Activated T-cell treated with anti-CD3 and anti-CD28 coated beads, Interleukin-2, amount 50 U/mL, for 72 hours (primary cell): Measurements from ENCODE around the gene TMEM225B. TPM values are rescaled to one million over a fixed set of nuclear protein-coding genes. Genes with fewer than 3 reads are reported as not detected.
"Not testable (repeated sequence)": the region's sequence is repeated elsewhere in the genome, so short reads cannot be mapped to it uniquely, and the experiment has no call there.

Source experiments
- ATAC-seq, 2 donors: fragments of 150-1000 bp; cut with Tn5 transposase; replicated peaks in 1 of 2; 2 replicates each; pipeline ENCODE4 v1.10.0; 2021; ENCODE audit warnings: moderate library complexity in 2 of 2, mild to moderate bottlenecking in 1 of 2
- DNase-seq, 2 donors: peaks; one replicate each; pipeline ENCODE4 v3.0.0; 2021 to 2022; ENCODE audit warnings: mixed read lengths in 1 of 2
- H3K27ac Mint-ChIP-seq: one replicate; pipeline ENCODE4 v1.8.0; 2022; ENCODE audit warnings: mild to moderate bottlenecking, moderate library complexity, mixed read lengths
- H3K27me3 Mint-ChIP-seq: one replicate; pipeline ENCODE4 v1.8.0; 2022; ENCODE audit warnings: low read depth, mixed read lengths
- H3K36me3 Mint-ChIP-seq, 2 donors: one replicate each; pipeline ENCODE4 v1.8.0; 2022; ENCODE audit warnings: mixed read lengths in 2 of 2, mild to moderate bottlenecking in 1 of 2; ENCODE audit not compliant: insufficient read depth in 2 of 2
- H3K4me1 Mint-ChIP-seq: one replicate; pipeline ENCODE4 v1.8.0; 2022; ENCODE audit warnings: low read depth, mixed read lengths
- H3K4me3 Mint-ChIP-seq, 2 donors: one replicate each; pipeline ENCODE4 v1.8.0; 2022; ENCODE audit warnings: mild to moderate bottlenecking in 2 of 2, mixed read lengths in 2 of 2, moderate library complexity in 2 of 2
- H3K9me3 Mint-ChIP-seq, 2 donors: one replicate each; pipeline ENCODE4 v1.8.0; 2022; ENCODE audit warnings: mixed read lengths in 2 of 2
- total RNA-seq, 2 donors: library from RNA; stranded (reverse); gene quantifications; one replicate each; pipeline ENCODE4 v1.2.3, GENCODE V29; 2022

TMEM225B gene
- total RNA-seq, result 1 to 10 TPM; 2.5 to 4.3 TPM

GRCh38 chr7:99597762-99598501 is at the start of gene TMEM225B:
Gene TMEM225B, plus strand, starts transcription at chr7:99598267. Its CDS starts 6,122 bp downstream, at chr7:99604389.
- no peaks in the 10 kb centered on the region for H3K27me3 Mint-ChIP-seq
- DNase-seq (peak in 1 of 2 donors; percentile 13), ATAC-seq (peak; percentile 37 to 66)
- no peaks in the 10 kb centered on the region for H3K9me3 Mint-ChIP-seq
- no peak within 1 kb of the TSS for H3K27ac Mint-ChIP-seq
- H3K4me3 Mint-ChIP-seq, result no peak within 1 kb of the TSS
- no peaks in the 10 kb centered on the region for H3K4me1 Mint-ChIP-seq
- H3K36me3 Mint-ChIP-seq, result no peaks in the 10 kb centered on the region

- ATAC-seq, H3K27ac Mint-ChIP-seq, H3K4me3 Mint-ChIP-seq: not testable (repeated sequence)
Observed at GRCh38 chr7:99549545-99549944, 48.5 kb upstream of the TMEM225B start.

DNA sequence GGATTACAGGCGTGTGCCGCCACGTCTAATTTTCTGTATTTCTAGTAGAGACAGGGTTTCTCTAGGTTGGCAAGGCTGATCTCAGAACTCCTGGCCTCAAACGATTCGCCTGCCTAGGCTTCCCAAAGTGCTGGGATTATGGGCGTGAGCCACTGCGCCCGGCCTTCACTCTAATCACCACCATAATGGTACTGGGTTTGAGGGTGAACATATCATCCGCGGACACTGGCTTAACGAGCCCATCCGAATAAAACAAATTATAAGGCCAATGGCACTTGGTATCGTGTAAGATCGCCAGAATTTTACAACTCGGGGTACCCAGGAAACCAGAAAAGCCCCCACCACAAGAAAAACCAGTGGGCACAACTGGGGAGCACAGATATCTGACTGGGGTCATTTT is 46.7 kb upstream of the TMEM225B start:
- peaks cover 16 to 19% of the 10 kb centered on the region in 2 donors for H3K36me3 Mint-ChIP-seq
- H3K4me1 Mint-ChIP-seq, result peaks cover 30% of the 10 kb centered on the region
- H3K27me3 Mint-ChIP-seq, result no peaks in the 10 kb centered on the region
- peaks cover 0 to 2% of the 10 kb centered on the region in 2 donors for H3K9me3 Mint-ChIP-seq
- peak overlapping the region; percentile 67 to 93 for H3K4me3 Mint-ChIP-seq
- H3K27ac Mint-ChIP-seq, result peak overlapping the region; percentile 5
- no peak for ATAC-seq
- DNase-seq, result no peak

More at GRCh38 chr7:99549545-99549944, 48.5 kb upstream of the TMEM225B start:
- not testable (repeated sequence) for DNase-seq, H3K27me3 Mint-ChIP-seq, H3K9me3 Mint-ChIP-seq
- H3K4me1 Mint-ChIP-seq, result peaks cover 27% of the 10 kb centered on the region
- H3K36me3 Mint-ChIP-seq, result peaks cover 13 to 16% of the 10 kb centered on the region in 2 donors

GRCh38 chr7:99551767-99552463 is 46.2 kb upstream of the TMEM225B start, which contains the start of gene FAM200A:
Gene FAM200A, minus strand, starts transcription at chr7:99552114. Its CDS starts 3,707 bp downstream, at chr7:99548407.
- H3K4me3 Mint-ChIP-seq, result peak within 1 kb of the TSS; percentile 67 to 93
- H3K9me3 Mint-ChIP-seq, result peaks cover 0 to 2% of the 10 kb centered on the region in 2 donors
- peak; percentile 86 to 89 for DNase-seq
- no peaks in the 10 kb centered on the region for H3K27me3 Mint-ChIP-seq
- H3K36me3 Mint-ChIP-seq, result peaks cover 16 to 20% of the 10 kb centered on the region in 2 donors
- H3K4me1 Mint-ChIP-seq, result peaks cover 36% of the 10 kb centered on the region
- H3K27ac Mint-ChIP-seq, result peak within 1 kb of the TSS; percentile 5
- peak; percentile 99 to 100 for ATAC-seq

- peaks cover 0 to 2% of the 10 kb centered on the region in 2 donors for H3K9me3 Mint-ChIP-seq
- ATAC-seq (no peak), DNase-seq (no peak)
- peak overlapping the region in 1 of 2 donors; percentile 67 for H3K4me3 Mint-ChIP-seq
- peaks cover 44% of the 10 kb centered on the region for H3K4me1 Mint-ChIP-seq
- peaks cover 18 to 23% of the 10 kb centered on the region in 2 donors for H3K36me3 Mint-ChIP-seq
- no peaks in the 10 kb centered on the region for H3K27me3 Mint-ChIP-seq
- no peak overlapping the region for H3K27ac Mint-ChIP-seq
Observed at GRCh38 chr7:99553039-99553438, 45.0 kb upstream of the TMEM225B start.

DNA sequence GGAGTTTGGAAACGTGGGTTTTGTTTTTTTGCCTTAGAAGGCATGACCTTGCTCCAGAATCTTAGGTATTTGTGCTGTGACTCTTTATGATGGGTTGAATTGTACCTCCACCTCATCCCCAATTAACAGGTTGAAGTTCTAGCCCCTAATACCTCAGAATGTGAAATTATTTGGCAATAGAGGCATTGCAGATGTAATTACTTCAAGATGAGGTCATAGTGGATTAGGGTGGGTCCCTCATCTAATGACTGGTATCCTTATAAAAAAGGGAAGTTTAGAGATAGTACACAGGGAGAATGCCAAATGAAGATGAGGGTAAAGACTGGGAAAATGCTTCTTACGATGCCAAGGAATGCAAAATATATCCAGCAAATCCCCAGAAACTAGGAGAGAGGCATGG is 43.1 kb upstream of the TMEM225B start:
- Mint-ChIP-seq H3K4me3 (no peak overlapping the region), H3K27ac (peak overlapping the region; percentile 0), H3K4me1 (peaks cover 47% of the 10 kb centered on the region), H3K27me3 (no peaks in the 10 kb centered on the region), H3K36me3 (peaks cover 14 to 20% of the 10 kb centered on the region in 2 donors), H3K9me3 (no peaks in the 10 kb centered on the region)
- ATAC-seq, result no peak
- DNase-seq, result no peak

- Mint-ChIP-seq H3K27me3 (no peaks in the 10 kb centered on the region), H3K4me1 (peaks cover 54% of the 10 kb centered on the region), H3K27ac (peak overlapping the region; percentile 93), H3K36me3 (peaks cover 22 to 25% of the 10 kb centered on the region in 2 donors), H3K4me3 (peak overlapping the region; percentile 94 to 95), H3K9me3 (no peaks in the 10 kb centered on the region)
- no peak for DNase-seq
- no peak for ATAC-seq
Observed at GRCh38 chr7:99557196-99557607, 40.9 kb upstream of the TMEM225B start.

DNA sequence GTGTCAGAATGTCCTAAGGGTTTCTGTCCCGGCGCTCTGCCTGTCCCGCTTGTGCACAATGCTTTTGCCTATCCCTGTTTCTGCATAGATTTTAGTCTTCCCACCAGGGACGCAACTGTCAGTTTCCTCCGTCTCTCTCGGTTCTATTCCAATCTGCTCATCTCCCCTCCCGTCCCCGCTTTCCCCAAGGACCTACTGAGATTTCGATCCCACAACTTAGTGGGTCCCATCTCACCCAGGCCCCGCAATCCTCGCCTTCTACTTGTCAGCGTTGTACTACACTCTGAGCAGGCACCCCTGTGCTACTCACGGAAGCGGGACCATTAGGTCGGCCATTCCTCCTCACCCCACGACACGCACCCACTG is 40.1 kb upstream of the TMEM225B start:
- Mint-ChIP-seq H3K27ac (peak overlapping the region; percentile 93), H3K27me3 (no peaks in the 10 kb centered on the region), H3K4me3 (peak overlapping the region; percentile 94 to 95), H3K9me3 (no peaks in the 10 kb centered on the region), H3K4me1 (peaks cover 55% of the 10 kb centered on the region), H3K36me3 (peaks cover 26 to 31% of the 10 kb centered on the region in 2 donors)
- DNase-seq (no peak), ATAC-seq (peak; percentile 57 to 62)

DNA sequence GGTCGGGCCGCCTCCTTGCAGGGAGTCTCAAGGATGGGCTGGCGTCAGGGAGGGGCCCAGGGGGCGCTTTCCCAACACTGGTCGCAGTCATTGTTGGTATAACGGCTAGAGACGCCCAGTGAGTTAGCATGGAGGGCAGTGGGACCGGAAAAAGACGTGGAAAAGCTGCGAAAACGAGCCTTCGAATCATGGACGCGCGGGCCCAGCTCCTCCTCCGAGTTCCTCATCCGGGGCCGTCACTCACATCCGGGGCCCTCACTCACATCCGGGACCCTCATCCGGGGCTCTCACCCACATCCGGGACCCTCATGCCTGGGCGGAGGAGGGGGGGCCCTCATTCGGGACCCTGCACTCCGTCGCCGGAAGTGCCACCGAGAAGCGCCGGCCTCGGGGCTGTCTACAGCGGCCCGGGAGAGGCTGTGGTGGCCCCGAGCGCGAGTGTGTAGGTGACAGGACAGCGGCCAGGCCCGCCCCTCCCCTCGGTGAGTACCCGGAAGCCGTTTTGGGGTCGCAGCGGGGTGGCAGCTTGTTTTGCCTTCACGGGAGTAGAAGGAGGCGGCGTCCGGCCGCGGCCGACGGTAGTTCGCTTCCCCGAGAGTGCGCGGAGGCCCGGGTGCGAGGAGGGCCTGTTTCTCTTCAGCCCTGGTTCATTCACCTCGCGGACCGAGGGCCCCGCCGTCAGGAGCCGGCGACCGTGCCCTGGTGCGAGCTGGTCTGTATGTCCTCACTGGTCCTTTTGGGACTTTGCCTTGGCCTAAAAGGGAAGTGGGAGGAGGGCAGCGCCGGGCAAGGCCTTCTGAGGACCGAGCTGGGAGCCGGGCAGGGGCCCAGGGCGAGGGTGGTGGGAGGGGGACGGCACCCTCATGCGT is 39.5 kb upstream of the TMEM225B start, which contains the start of gene ZNF655:
ZNF655 (plus strand) TSS at position 337 of the 869 bp plus-strand sequence. CDS start 1,918 bp downstream, outside the sequence.
- Mint-ChIP-seq H3K4me1 (peaks cover 53% of the 10 kb centered on the region), H3K36me3 (peaks cover 27 to 34% of the 10 kb centered on the region in 2 donors)

GRCh38 chr7:99559175-99559915 is 38.7 kb upstream of the TMEM225B start:
- ATAC-seq (no peak), DNase-seq (no peak)
- Mint-ChIP-seq H3K9me3 (no peaks in the 10 kb centered on the region), H3K27me3 (no peaks in the 10 kb centered on the region), H3K27ac (peak overlapping the region; percentile 93), H3K4me3 (peak overlapping the region; percentile 94 to 95), H3K4me1 (peaks cover 61% of the 10 kb centered on the region), H3K36me3 (peaks cover 34 to 40% of the 10 kb centered on the region in 2 donors)

More for the DNA sequence above, 39.5 kb upstream of the TMEM225B start, which contains the start of gene ZNF655:
- H3K27me3 Mint-ChIP-seq, result no peaks in the 10 kb centered on the region
- H3K9me3 Mint-ChIP-seq, result no peaks in the 10 kb centered on the region
- ATAC-seq (peak; percentile 87 to 89), DNase-seq (peak; percentile 90 to 91)
- H3K4me3 Mint-ChIP-seq, result peak within 1 kb of the TSS; percentile 94 to 95
- peak within 1 kb of the TSS; percentile 93 for H3K27ac Mint-ChIP-seq

GRCh38 chr7:99560834-99561736 is 37.0 kb upstream of the TMEM225B start:
- H3K4me1 Mint-ChIP-seq, result peaks cover 65% of the 10 kb centered on the region
- H3K36me3 Mint-ChIP-seq, result peaks cover 36 to 46% of the 10 kb centered on the region in 2 donors

More at GRCh38 chr7:99560834-99561736, 37.0 kb upstream of the TMEM225B start:
- H3K4me3 Mint-ChIP-seq, result peak overlapping the region; percentile 94 to 95
- peak overlapping the region; percentile 66 for H3K27ac Mint-ChIP-seq
- H3K27me3 Mint-ChIP-seq, result no peaks in the 10 kb centered on the region
- DNase-seq (no peak), ATAC-seq (no peak)
- no peaks in the 10 kb centered on the region for H3K9me3 Mint-ChIP-seq
